ENCODE results near the gene AOPEP.

The AOPEP gene, protein sequence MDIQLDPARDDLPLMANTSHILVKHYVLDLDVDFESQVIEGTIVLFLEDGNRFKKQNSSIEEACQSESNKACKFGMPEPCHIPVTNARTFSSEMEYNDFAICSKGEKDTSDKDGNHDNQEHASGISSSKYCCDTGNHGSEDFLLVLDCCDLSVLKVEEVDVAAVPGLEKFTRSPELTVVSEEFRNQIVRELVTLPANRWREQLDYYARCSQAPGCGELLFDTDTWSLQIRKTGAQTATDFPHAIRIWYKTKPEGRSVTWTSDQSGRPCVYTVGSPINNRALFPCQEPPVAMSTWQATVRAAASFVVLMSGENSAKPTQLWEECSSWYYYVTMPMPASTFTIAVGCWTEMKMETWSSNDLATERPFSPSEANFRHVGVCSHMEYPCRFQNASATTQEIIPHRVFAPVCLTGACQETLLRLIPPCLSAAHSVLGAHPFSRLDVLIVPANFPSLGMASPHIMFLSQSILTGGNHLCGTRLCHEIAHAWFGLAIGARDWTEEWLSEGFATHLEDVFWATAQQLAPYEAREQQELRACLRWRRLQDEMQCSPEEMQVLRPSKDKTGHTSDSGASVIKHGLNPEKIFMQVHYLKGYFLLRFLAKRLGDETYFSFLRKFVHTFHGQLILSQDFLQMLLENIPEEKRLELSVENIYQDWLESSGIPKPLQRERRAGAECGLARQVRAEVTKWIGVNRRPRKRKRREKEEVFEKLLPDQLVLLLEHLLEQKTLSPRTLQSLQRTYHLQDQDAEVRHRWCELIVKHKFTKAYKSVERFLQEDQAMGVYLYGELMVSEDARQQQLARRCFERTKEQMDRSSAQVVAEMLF

GRCh38 chr9:94726495-94727191, at the start of gene AOPEP:
TSS of gene AOPEP (plus strand) at chr9:94726699. CDS start at chr9:94759784, 33,085 bp downstream.
- peak within 1 kb of the TSS; percentile 98 for H3K4me3 ChIP-seq (ENCODE audit: low read depth, low read length)
- DNase-seq (ENCODE audit: low read depth), result peak; percentile 74

- DNase-seq (ENCODE audit: low read depth), result no peak
- no peak overlapping the region for H3K4me3 ChIP-seq (ENCODE audit: low read depth, low read length)
These were observed 48.6 kb upstream of the AOPEP start for GRCh38 chr9:94677929-94678328.

GRCh38 chr9:94679587-94679986, 46.9 kb upstream of the AOPEP start:
- no peak overlapping the region for H3K4me3 ChIP-seq (ENCODE audit: low read depth, low read length)
- no peak for DNase-seq (ENCODE audit: low read depth)

GRCh38 chr9:94680020-94680419, 46.5 kb upstream of the AOPEP start:
- DNase-seq (ENCODE audit: low read depth), result no peak
- H3K4me3 ChIP-seq (ENCODE audit: low read depth, low read length), result no peak overlapping the region

- no peak for DNase-seq (ENCODE audit: low read depth)
- H3K4me3 ChIP-seq (ENCODE audit: low read depth, low read length), result no peak overlapping the region
These were observed 45.9 kb upstream of the AOPEP start for GRCh38 chr9:94680621-94681020.

GRCh38 chr9:94681508-94681907, 45.0 kb upstream of the AOPEP start:
- DNase-seq (ENCODE audit: low read depth), result no peak
- no peak overlapping the region for H3K4me3 ChIP-seq (ENCODE audit: low read depth, low read length)

DNA sequence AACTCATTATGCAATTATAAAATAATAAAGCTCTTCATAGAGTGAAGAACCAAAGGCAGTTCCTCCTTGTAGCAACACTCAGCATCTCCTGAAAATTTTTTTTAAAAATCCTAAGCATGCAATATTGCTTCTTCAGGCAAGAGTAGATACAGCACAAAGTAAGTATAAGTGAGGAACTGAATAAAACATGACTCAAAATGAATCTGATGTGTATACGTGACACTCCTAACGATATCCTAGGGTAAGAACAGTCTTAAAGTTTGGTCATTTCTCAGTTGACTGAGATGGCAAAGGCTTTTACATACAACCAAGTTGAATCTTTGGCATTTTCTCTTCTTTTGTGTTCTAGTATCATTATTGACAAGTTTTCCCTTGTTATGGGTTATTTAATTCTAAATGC, 41.1 kb upstream of the AOPEP start:
- no peak overlapping the region for H3K4me3 ChIP-seq (ENCODE audit: low read depth, low read length)
- DNase-seq (ENCODE audit: low read depth), result no peak

GRCh38 chr9:94687451-94687850, 39.0 kb upstream of the AOPEP start:
- DNase-seq (ENCODE audit: low read depth), result no peak
- no peak overlapping the region for H3K4me3 ChIP-seq (ENCODE audit: low read depth, low read length)

GRCh38 chr9:94690344-94690743, 36.2 kb upstream of the AOPEP start:
- H3K4me3 ChIP-seq (ENCODE audit: low read depth, low read length), result no peak overlapping the region
- no peak for DNase-seq (ENCODE audit: low read depth)

- no peak for DNase-seq (ENCODE audit: low read depth)
- no peak overlapping the region for H3K4me3 ChIP-seq (ENCODE audit: low read depth, low read length)
These were observed 33.9 kb upstream of the AOPEP start for GRCh38 chr9:94692601-94693000.

DNA sequence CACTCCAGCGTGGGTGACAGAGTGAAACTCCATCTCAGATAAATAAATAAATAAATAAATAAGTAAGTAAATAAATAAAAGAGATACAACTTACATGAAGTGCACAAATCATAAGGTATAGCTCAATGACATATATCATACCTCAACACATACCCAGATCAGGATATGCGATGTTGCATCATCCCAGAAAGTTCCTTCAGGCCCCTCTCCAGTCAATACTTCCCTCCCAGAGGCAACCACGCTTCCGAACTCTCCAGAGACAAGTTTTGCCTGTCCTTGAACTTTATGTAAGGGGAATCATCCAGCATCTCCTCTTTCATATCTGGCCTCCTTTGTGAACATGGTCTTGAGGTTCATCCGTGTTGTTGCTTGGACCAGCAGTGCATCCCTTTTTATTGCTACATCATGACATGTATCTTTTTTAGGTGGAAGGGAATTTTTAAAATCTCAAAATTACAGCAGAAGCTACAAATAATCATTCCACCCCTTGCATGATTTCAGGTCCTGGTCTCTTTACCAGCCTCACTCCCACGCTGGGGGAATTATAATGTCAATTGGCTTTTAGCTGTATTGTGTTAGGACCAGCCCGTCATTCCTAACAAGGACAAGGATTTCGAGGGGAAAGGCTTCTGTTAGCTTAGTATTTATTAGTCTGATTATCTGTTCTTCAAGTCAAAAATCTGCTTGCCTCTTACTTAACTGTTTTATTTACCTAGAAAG, 32.9 kb upstream of the AOPEP start:
- DNase-seq (ENCODE audit: low read depth), result no peak

GRCh38 chr9:94696545-94696944, 30.0 kb upstream of the AOPEP start:
- DNase-seq (ENCODE audit: low read depth), result no peak
- no peak overlapping the region for H3K4me3 ChIP-seq (ENCODE audit: low read depth, low read length)

More for the DNA sequence above, 32.9 kb upstream of the AOPEP start:
- no peak overlapping the region for H3K4me3 ChIP-seq (ENCODE audit: low read depth, low read length)

- no peak overlapping the region for H3K4me3 ChIP-seq (ENCODE audit: low read depth, low read length)
- DNase-seq (ENCODE audit: low read depth), result peak; percentile 94
These were observed 28.4 kb upstream of the AOPEP start for GRCh38 chr9:94697972-94698581.

- no peak overlapping the region for H3K4me3 ChIP-seq (ENCODE audit: low read depth, low read length)
- DNase-seq (ENCODE audit: low read depth), result no peak
These were observed 26.7 kb upstream of the AOPEP start for GRCh38 chr9:94699715-94700373.

DNA sequence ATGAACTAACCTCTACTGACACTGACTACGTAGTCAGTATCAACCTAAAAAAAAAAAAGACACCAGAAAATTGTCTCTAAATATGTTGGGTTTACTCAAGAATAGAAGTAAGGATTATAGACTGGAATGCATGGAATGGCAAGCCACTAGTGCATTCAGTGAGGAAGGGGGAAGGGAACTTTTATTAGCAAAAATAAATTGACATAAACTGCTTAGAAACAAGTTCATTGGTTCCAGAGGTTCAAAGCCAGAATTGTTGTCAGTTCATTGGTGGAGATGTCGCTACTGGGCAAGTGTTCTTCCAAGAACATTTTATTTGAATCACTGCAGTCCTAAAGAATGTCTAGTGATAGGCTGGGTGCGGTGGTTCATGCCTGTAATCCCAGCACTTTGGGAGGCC, 26.1 kb upstream of the AOPEP start:
- no peak overlapping the region for H3K4me3 ChIP-seq (ENCODE audit: low read depth, low read length)
- DNase-seq (ENCODE audit: low read depth), result no peak

DNA sequence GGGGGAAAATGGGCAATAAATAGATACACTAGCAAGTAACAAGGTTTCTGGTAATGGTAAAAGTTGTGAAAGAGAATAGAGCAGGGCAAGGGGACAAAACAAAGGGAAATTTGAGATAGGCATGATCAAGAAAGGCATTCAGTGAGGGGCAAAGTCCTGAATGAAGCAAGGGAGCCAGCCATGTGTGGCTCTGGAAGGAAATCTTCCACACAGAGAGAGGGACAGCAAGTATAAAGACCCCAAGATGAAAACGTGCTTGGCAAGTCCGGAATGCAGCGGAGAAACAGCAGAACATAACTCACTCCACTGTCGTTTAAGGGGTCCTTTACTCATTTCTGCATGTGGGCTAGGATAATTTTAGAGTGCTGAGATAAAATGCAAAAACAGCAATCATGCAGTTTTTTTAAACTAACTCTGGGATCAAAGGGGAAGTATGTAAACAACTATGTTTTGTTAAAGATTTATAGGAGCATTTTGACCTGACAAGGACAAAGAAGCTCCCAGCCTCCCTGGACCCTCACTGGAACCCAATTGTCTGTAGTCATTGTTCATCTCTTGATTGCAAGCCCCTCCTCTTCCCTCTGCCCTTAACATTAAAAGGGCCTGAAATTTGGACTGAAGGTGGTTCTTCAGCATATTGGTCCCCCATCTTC, 22.9 kb upstream of the AOPEP start:
- no peak overlapping the region for H3K4me3 ChIP-seq (ENCODE audit: low read depth, low read length)
- no peak for DNase-seq (ENCODE audit: low read depth)

DNA sequence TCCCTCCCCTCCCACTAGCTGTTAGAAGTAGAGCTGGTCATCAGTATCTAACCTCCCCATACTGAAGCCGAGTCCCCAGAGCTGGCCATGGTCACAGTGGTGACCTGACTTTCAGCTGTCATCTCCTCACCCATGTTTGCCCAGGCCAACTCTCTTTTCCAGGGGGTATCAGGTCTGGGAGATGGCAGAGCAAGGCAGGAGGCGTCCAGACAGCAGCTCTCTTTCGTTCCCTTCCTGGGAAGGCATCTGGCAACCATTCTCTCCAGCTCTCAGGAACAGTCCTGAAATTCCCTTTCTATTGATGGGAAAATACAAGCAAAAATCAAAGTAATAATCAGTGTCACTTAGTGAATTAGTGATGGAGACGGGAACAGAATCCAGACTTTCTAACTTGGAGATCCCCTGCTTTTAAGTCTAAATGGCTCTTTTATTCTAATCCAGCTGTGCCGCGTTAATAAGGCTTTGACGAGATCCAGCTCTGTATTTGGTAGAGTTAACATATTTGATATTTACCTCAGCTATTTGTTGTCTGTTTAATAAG, 21.3 kb upstream of the AOPEP start:
- no peak for DNase-seq (ENCODE audit: low read depth)
- H3K4me3 ChIP-seq (ENCODE audit: low read depth, low read length), result no peak overlapping the region

DNA sequence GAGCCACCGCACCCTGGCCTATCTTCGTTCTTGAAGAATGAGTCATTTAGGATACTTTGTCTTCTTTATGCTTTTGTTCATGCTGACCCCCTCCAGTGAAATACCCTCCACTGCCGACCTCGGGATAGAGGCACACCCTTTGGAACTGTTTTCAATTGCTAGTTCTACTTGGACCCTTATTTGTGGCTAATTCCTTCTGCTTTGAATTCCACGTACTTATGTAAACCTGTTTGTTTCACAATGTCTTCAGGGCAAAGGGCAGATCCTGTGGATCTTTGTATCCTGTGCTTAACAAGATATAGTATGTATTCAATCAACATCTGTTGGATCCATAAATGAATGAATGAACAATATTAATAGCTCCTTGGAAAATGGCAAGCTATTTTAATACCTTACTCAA, 19.6 kb upstream of the AOPEP start:
- H3K4me3 ChIP-seq (ENCODE audit: low read depth, low read length), result no peak overlapping the region
- DNase-seq (ENCODE audit: low read depth), result no peak
